Glutamatergic neuron (in vitro differentiated cells): ENCODE data around the gene RD3L. TPM values are rescaled to one million over a fixed set of nuclear protein-coding genes. Genes with fewer than 3 reads are reported as not detected.
"Not testable (repeated sequence)": the region's sequence is repeated elsewhere in the genome, so short reads cannot be mapped to it uniquely, and the experiment has no call there.

ENCODE experiments used
- DNase-seq: peaks from one replicate; pipeline ENCODE4 v3.0.0; 2022
- H3K27ac Mint-ChIP-seq: one replicate; pipeline ENCODE4 v1.8.0; 2020; ENCODE audit warnings: mild to moderate bottlenecking, mixed read lengths, inconsistent platforms; ENCODE audit not compliant: unreplicated experiment
- H3K27me3 Mint-ChIP-seq: one replicate; pipeline ENCODE4 v1.8.0; 2020; ENCODE audit warnings: mild to moderate bottlenecking, moderate library complexity, mixed read lengths, inconsistent platforms; ENCODE audit not compliant: unreplicated experiment
- H3K36me3 Mint-ChIP-seq: one replicate; pipeline ENCODE4 v1.8.0; 2020; ENCODE audit warnings: mild to moderate bottlenecking, mixed read lengths, inconsistent platforms; ENCODE audit not compliant: unreplicated experiment
- H3K4me1 Mint-ChIP-seq: one replicate; pipeline ENCODE4 v1.8.0; 2020; ENCODE audit warnings: mild to moderate bottlenecking, low read depth, mixed read lengths, inconsistent platforms; ENCODE audit not compliant: unreplicated experiment
- H3K4me3 Mint-ChIP-seq: one replicate; pipeline ENCODE4 v1.8.0; 2020; ENCODE audit warnings: mild to moderate bottlenecking, mixed read lengths, inconsistent platforms; ENCODE audit not compliant: unreplicated experiment
- H3K9me3 Mint-ChIP-seq: one replicate; pipeline ENCODE4 v1.8.0; 2020; ENCODE audit warnings: mild to moderate bottlenecking, moderate library complexity, mixed read lengths, inconsistent platforms; ENCODE audit not compliant: unreplicated experiment
- CTCF ChIP-seq: fragments of 200-600 bp; sonication (generic); IDR thresholded peaks from one replicate; pipeline ENCODE4 v1.5.0; 2021; ENCODE audit not compliant: partially characterized antibody, unreplicated experiment
- total RNA-seq: library from RNA; stranded (reverse); fragmentation: NEBNext Ultra II Directional; extraction: Animal tissue kit (Norgen Biotek cat#: 25700); gene quantifications from one replicate; pipeline ENCODE4 v1.2.1, GENCODE V29; 2021; ENCODE audit not compliant: unreplicated experiment

The RD3L gene
- total RNA-seq, 1 donor from 2014 or later, result not detected

GRCh38 chr14:103980623-103981238 is 38.4 kb upstream of the RD3L start:
- not testable (repeated sequence) for H3K27me3 Mint-ChIP-seq, H3K4me1 Mint-ChIP-seq, H3K4me3 Mint-ChIP-seq, H3K27ac Mint-ChIP-seq
- TF ChIP-seq CTCF, result peak; percentile 55
- Mint-ChIP-seq H3K9me3 (peaks cover 11% of the 10 kb centered on the region), H3K36me3 (peaks cover 14% of the 10 kb centered on the region)
- DNase-seq, result peak; percentile 58

GRCh38 chr14:103974575-103974974 is 32.2 kb upstream of the RD3L start:
- Mint-ChIP-seq H3K36me3 (no peaks in the 10 kb centered on the region), H3K9me3 (peaks cover 2% of the 10 kb centered on the region), H3K4me3 (no peak overlapping the region), H3K27me3 (peaks cover 2% of the 10 kb centered on the region), H3K4me1 (no peaks in the 10 kb centered on the region), H3K27ac (no peak overlapping the region)
- no peak for DNase-seq
- no peak for TF ChIP-seq CTCF

- Mint-ChIP-seq H3K4me3 (no peak overlapping the region), H3K9me3 (peaks cover 2% of the 10 kb centered on the region), H3K4me1 (no peaks in the 10 kb centered on the region), H3K36me3 (no peaks in the 10 kb centered on the region), H3K27me3 (peaks cover 2% of the 10 kb centered on the region), H3K27ac (no peak overlapping the region)
- no peak for DNase-seq
- TF ChIP-seq CTCF, result no peak
Measured at GRCh38 chr14:103973354-103973753, 31.0 kb upstream of the RD3L start.

- DNase-seq, result no peak
- no peaks in the 10 kb centered on the region for H3K9me3 Mint-ChIP-seq
- no peak for TF ChIP-seq CTCF
- no peak overlapping the region for H3K27ac Mint-ChIP-seq
- no peak overlapping the region for H3K4me3 Mint-ChIP-seq
- no peaks in the 10 kb centered on the region for H3K4me1 Mint-ChIP-seq
- no peaks in the 10 kb centered on the region for H3K27me3 Mint-ChIP-seq
- H3K36me3 Mint-ChIP-seq, result no peaks in the 10 kb centered on the region
Measured at GRCh38 chr14:103969961-103970360, 27.6 kb upstream of the RD3L start.

GRCh38 chr14:103966631-103967030 is 24.3 kb upstream of the RD3L start:
- Mint-ChIP-seq H3K36me3 (no peaks in the 10 kb centered on the region), H3K27ac (no peak overlapping the region)
- no peak for TF ChIP-seq CTCF

More at GRCh38 chr14:103966631-103967030, 24.3 kb upstream of the RD3L start:
- Mint-ChIP-seq H3K9me3 (no peaks in the 10 kb centered on the region), H3K4me3 (no peak overlapping the region), H3K27me3 (no peaks in the 10 kb centered on the region), H3K4me1 (no peaks in the 10 kb centered on the region)
- DNase-seq, result no peak
